ENCODE data around the gene GNG2.
"Not testable (repeated sequence)": the region's sequence is repeated elsewhere in the genome, so short reads cannot be mapped to it uniquely, and the experiment has no call there.

The GNG2 gene

GRCh38 chr14:51894250-51894649 is 33.8 kb downstream of the GNG2 start:
- no peak for DNase-seq (ENCODE audit: low spot score)

GRCh38 chr14:51895375-51895774 is 35.0 kb downstream of the GNG2 start:
- DNase-seq (ENCODE audit: low spot score): no peak

- no peak for DNase-seq (ENCODE audit: low spot score)
Observed at GRCh38 chr14:51897791-51898355, 37.5 kb downstream of the GNG2 start.

GRCh38 chr14:51901475-51902024 is 41.1 kb downstream of the GNG2 start:
- DNase-seq (ENCODE audit: low spot score): no peak

GRCh38 chr14:51905656-51906121 is 45.3 kb downstream of the GNG2 start:
- not testable (repeated sequence) for DNase-seq (ENCODE audit: low spot score)

- DNase-seq (ENCODE audit: low spot score): no peak
Observed at GRCh38 chr14:51908086-51908485, 47.7 kb downstream of the GNG2 start.

GRCh38 chr14:51912112-51912786 is 51.8 kb downstream of the GNG2 start:
- no peak for DNase-seq (ENCODE audit: low spot score)

- no peak for DNase-seq (ENCODE audit: low spot score)
Observed at GRCh38 chr14:51914310-51914709, 53.9 kb downstream of the GNG2 start.

- DNase-seq (ENCODE audit: low spot score): no peak
Observed at GRCh38 chr14:51917193-51917592, 56.8 kb downstream of the GNG2 start.

- DNase-seq (ENCODE audit: low spot score): no peak
Observed at GRCh38 chr14:51921026-51921425, 60.6 kb downstream of the GNG2 start.

- no peak for DNase-seq (ENCODE audit: low spot score)
Observed at GRCh38 chr14:51922624-51923023, 62.2 kb downstream of the GNG2 start.

GRCh38 chr14:51924600-51924999 is 64.2 kb downstream of the GNG2 start:
- DNase-seq (ENCODE audit: low spot score): no peak

GRCh38 chr14:51925980-51926379 is 65.6 kb downstream of the GNG2 start:
- DNase-seq (ENCODE audit: low spot score): no peak

GRCh38 chr14:51926449-51926848 is 66.0 kb downstream of the GNG2 start:
- no peak for DNase-seq (ENCODE audit: low spot score)

- DNase-seq (ENCODE audit: low spot score): no peak
Observed at GRCh38 chr14:51928568-51928967, 68.2 kb downstream of the GNG2 start.

GRCh38 chr14:51929166-51929565 is 68.8 kb downstream of the GNG2 start:
- no peak for DNase-seq (ENCODE audit: low spot score)

GRCh38 chr14:51929910-51930682 is 69.7 kb downstream of the GNG2 start:
- no peak for DNase-seq (ENCODE audit: low spot score)

- no peak for DNase-seq (ENCODE audit: low spot score)
Observed at GRCh38 chr14:51931308-51931707, 70.9 kb downstream of the GNG2 start.

GRCh38 chr14:51933191-51933590 is 72.8 kb downstream of the GNG2 start:
- DNase-seq (ENCODE audit: low spot score): no peak

- no peak for DNase-seq (ENCODE audit: low spot score)
Observed at GRCh38 chr14:51938137-51938536, 77.7 kb downstream of the GNG2 start.

- DNase-seq (ENCODE audit: low spot score): no peak
Observed at GRCh38 chr14:51938821-51939220, 78.4 kb downstream of the GNG2 start.

- no peak for DNase-seq (ENCODE audit: low spot score)
Observed at GRCh38 chr14:51939226-51939625, 78.8 kb downstream of the GNG2 start.

GRCh38 chr14:51939755-51940301 is 79.4 kb downstream of the GNG2 start:
- no peak for DNase-seq (ENCODE audit: low spot score)

Measured in LoVo (cell line).